ENCODE measurements around the gene PDZRN4.
"Not testable (repeated sequence)": the region's sequence is repeated elsewhere in the genome, so short reads cannot be mapped to it uniquely, and the experiment has no call there.

Gene PDZRN4

DNA sequence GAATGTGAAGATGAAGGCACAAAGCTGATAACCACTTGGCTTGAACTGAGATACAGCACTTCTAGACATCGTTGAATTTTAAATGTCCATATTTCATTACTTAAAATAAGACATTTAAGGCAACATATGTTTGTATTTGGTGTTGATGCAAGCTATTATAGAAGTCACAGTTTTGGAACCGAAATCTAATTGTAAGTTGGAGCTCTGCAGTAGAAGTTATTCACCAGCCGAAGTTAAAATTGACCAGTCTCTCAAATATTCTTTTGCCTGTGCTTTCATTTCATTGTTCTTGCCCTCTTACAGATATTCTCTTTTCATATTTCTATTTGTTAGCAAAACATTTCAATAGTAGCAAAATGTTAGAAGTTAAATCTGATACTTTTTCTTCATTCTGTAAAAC is 332.7 kb downstream of the PDZRN4 start:
- DNase-seq = no peak

GRCh38 chr12:41521872-41522379 is 333.8 kb downstream of the PDZRN4 start:
- no peak for DNase-seq

GRCh38 chr12:41527062-41527461 is 338.9 kb downstream of the PDZRN4 start:
- no peak for DNase-seq

DNA sequence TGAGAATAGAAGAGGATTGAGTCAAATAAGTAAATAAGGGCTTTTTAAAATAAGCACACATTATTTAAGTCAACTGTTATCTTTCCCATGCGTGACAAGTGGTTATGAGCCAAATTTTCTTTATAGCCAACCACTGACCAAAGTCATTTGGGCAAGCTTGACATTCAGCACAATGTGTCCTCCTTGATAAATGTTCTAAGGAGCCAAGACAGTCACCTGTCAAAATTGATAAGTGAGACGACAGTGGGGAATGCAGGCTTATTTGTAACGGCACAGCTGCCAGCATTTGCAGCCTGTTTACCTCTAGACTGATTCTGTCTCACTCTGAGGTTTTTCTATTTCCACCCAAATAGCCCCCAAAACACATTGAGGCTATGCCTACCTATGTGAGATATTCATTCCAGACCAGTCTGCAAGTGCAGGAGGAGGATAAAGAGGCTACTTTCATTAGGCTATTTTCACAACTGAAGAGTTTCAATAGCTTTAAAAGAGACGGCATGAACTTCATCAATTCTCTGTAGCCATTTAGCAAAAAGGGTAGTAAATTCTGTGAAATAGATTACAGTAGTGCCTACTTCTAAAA is 339.5 kb downstream of the PDZRN4 start:
- DNase-seq = no peak

DNA sequence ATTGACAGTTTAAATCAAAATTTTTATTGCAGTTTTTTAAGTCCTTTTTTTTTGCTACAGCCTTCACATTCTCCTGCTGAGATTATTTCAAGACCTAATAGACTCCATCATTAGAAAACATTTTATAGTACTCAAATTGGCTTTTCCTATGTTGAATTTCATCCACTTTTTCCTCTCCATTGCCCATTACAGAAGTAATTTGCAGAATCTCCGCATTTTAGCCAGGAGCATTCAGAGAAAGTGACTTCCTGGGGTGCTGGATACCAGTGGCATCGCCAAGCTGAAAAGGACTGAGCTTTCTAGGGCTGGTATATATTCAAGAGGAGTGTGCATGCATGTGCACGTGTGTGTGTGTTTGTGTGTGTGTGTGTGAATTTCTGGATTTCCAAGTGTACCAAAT is 340.8 kb downstream of the PDZRN4 start:
- no peak for DNase-seq

GRCh38 chr12:41530441-41530840 is 342.3 kb downstream of the PDZRN4 start:
- DNase-seq = no peak

GRCh38 chr12:41531147-41531829 is 343.2 kb downstream of the PDZRN4 start:
- DNase-seq = no peak

DNA sequence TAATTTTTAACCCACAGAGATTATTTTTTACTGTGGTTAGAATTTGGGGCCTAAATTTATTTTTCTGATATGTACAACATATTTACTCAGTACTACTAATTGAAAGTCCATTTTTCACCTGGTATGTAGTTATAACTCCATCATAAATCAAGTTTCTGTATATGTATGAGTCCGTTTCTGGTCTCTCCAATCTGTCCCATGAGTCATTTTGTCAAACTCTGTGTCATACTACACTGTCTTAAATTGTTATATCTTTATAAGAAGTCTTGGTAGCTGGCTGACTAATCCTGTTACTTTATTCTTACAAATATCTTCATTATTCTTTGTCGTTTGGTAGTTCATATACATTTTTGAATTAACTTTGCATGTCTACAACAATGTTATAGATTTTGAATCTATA is 344.0 kb downstream of the PDZRN4 start:
- no peak for DNase-seq

DNA sequence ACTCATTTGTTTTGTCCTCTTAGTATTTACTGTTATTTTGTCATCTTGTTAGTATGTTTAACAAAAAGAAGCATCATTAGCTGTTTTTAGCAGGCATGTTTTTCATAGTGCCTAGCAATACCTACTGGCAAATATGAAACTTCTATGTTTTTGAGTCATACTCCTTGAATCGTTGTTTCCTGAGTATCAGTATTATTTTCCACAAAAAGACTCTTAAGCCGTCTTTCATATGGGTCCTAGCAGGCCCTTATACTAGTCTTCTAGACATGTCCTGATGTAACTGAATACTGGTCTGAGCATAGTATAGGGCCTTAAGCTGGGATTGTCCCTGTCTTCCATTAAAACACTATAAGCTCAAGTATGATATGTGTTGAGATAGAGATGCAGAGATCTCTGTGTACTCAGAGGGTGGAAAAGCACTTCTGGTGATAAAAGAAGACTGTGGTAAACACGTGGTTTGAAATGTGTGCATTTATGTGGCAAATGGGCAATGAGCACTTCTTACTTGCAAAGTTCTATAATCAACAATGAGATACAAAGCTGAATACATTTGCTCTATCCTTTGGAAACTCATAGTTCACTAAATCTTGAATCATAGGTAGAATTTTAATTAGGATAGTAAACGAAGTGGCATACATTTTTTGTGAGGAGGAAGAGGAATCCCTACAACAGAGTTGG is 348.8 kb downstream of the PDZRN4 start:
- DNase-seq = no peak

GRCh38 chr12:41537522-41537921 is 349.4 kb downstream of the PDZRN4 start:
- no peak for DNase-seq

- DNase-seq = no peak
Measured at GRCh38 chr12:41545761-41546160, 357.6 kb downstream of the PDZRN4 start.

DNA sequence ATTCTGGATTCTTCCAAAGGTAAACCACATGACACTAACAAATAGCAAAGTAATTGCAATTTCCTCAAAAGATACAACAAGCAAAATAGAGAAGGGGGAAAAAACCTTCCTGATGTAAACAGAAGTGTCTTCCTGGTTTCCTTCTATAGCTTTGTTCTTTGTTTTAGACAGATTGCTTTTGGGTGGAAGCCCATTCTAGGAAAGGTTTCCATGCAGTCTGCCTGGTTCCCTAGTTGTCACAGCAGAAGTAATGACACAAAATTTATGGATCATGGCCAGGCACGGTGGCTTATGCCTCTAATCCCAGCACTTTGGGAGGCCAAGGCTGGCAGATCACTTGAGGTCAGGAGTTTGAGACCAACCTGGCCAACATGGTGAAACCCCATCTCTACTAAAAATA is 359.0 kb downstream of the PDZRN4 start:
- not testable (repeated sequence) for DNase-seq

DNA sequence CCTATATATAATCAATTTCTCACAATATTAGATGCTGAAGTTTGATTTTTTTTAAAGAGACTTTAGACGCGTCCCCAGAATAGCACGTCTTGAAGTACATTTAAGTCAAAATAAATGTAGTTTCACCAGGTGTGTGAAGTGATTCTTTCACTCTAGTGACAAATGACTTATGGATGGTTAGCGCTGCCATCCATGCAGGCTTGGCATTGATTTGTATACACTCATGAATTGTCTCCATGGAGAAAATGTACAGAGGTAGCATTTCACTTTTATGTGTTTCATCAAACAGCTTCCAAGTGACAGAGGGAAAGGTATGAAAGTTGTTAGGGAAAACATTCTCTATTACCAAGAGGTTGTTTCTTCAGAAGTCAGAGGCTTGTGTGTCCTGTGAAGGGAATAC is 360.8 kb downstream of the PDZRN4 start:
- no peak for DNase-seq

DNA sequence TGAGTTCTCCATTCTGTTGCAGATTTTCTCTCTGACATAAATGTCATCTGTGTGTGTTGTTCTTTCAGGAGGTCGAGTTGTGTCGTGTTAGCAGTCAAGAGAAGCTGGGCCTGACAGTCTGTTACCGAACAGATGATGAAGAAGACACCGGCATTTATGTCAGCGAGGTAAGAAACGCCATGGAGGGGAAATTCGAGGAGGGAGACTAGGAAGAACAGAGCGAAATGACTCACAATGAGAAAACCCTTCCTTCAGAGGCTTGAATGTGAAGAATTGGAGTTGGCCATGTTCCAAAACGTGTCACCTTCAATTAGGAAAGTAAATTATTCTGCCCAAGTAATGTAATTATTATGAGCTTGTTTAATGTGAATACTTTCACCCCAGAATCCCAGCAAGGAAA is 364.5 kb downstream of the PDZRN4 start:
- no peak for DNase-seq

DNA sequence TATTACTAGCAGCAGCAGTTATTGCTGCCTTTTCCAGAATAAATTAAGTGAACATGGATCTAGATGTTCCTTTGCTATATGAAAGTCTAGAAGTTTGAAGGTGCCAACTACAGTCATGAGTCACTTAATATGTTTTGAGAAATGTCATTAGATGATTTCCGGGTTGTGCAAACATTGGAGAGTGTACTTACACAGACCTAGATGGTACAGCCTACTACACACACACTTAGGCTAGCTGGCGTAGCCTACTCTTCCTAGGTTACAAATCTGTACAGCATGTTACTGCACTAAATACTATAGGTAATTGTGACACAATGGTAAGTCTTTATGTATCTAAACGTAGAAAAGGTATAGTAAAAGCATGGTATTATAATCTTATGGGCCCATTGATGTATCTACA is 368.1 kb downstream of the PDZRN4 start:
- DNase-seq = no peak

DNA sequence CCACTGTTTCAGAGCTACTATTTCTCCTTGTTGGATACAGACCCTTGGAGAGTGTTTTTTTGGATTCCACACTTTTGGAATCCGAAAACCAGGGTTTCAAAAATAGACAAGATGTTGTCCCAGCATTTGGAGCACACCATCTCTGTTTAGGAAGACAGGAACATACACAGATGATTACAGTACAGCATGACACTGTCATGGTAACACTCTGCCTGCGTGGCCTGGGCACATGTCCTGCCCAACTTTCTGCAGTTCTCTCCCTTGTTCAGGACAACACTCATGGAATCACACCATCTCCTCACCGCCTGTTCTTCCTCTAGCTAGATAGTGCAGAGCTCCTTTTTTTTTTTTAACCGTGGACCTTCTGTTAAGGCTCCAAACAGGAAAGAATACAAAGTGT is 369.2 kb downstream of the PDZRN4 start:
- no peak for DNase-seq

DNA sequence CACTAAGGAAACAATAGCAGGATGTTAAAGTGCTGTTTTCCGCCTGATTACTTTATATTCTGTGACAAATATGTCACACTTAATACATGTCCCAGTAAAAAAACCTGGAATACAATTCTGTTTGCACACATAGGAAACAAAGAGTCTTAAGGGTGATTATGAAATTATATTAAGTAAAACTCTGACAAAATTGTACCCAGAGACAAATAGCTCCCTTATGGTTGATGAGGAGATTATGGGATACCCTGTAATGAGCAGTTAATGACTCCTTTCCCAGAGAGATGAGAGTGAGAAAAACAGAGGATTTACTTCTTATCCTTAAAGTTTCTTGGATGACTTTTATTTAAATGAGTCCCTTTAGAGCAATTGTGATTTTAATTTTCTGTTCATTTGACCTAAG is 370.6 kb downstream of the PDZRN4 start:
- DNase-seq = no peak

DNA sequence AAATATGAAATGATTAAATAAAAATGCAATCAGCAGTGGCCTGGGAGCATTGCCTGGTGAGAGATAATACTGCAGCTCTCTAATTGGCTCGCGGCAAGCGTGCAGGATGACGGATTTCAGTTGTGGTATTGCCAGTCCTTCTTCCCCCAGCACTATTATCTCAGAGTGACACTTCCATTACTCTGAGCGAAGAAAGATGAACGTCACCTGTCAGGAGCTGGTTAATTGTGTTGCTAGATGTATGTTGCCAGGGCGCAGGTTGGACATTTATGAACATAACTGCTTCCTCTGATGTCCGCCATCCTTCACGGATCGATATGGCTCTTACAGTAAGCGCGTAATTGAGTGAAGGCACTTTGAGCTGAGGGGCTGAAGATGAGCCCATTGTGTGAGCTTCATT is 374.9 kb downstream of the PDZRN4 start:
- no peak for DNase-seq

- no peak for DNase-seq
Measured at GRCh38 chr12:41564816-41565215, 376.7 kb downstream of the PDZRN4 start.

GRCh38 chr12:41566703-41567102 is 378.6 kb downstream of the PDZRN4 start:
- no peak for DNase-seq

GRCh38 chr12:41573445-41573844 is 385.3 kb downstream of the PDZRN4 start:
- DNase-seq = no peak

DNA sequence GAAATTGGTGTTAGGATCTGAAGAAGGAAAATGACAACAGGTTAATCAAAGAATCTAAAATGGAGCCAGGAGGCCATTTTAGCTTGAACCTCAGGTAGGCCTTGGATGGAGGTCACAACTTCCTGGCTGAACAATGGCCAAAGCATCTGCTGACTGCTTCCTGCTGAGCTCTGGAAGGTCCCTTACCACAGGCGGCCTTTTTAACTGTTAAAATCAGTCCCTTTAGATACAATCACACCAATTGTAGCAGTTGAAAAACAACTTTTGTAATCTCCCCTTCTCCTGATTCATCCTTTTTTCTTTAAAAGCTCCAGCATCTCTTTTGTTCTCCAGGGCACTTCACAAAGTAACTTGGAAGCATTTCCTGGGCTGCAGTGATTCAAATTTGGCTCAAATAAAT is 388.8 kb downstream of the PDZRN4 start:
- no peak for DNase-seq

DNA sequence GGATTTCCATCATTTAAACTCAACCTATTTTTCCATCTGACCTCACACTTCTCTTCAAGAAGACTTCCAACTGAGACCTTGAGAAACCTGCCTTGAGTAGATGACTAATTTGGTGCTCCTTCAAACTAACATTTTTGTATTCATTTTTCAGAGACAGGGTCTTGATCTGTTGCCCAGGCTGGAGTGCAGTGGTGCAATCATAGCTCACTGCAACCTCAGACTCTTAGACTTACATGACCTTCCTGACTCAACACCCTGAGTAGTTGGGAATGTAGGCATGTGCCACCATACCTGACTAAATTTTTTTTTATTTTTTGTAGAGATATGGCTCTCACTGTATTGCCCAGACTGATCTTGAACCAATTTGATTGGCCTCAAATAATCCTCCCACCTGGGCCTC is 389.9 kb downstream of the PDZRN4 start:
- no peak for DNase-seq

DNA sequence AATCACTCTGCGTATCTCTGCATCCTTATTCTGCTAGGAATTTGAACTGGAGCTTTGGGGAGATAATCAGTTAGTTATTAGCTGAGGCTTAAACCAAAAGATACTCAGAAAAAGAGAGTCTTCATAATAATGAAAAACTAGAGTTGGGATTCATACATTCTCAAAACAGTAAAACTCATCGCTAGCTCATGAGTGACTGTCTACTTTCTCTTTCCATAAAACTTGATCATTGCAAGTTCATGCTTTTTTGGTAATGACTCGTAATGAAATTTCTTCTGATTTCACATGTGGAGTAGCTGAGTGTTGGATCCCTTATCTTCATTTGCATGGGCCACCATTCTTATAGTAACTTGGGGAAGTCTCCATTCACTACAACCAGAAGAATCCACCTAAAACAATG is 397.7 kb downstream of the PDZRN4 start:
- no peak for DNase-seq

Measured in activated CD4-positive, alpha-beta T cell treated with anti-CD3 and anti-CD28 coated beads, Interleukin-2, amount 50 U/mL, for 48 hours (primary cell).